ENCODE results near the gene NRG2.

Gene NRG2

DNA sequence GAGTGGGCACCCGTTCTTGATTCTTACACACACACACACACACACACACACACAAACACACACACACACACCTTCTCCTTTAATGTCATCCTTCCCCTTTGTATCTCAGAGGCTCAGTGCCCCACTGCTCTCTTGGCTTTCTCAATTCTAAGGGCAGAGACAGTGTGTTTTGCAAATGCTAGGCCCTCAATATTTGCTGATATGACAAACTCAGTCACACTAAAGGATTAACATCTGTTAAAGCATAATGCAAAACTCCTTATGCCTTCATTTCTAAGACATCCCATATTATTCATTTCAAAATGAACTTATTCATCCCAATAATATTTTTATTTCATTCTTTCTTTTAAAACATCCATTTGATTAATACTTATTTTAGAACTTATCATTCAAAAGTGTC is 8.9 kb upstream of the NRG2 start:
- Histone ChIP-seq H3K4me2 (ENCODE audit: low read depth, low read length, poor library complexity, severe bottlenecking) (no peak overlapping the region), H3K27me3 (ENCODE audit: low read length) (no peaks in the 10 kb centered on the region), H3K36me3 (ENCODE audit: low read length) (no peaks in the 10 kb centered on the region), H3K79me2 (ENCODE audit: insufficient read depth, low read length) (no peaks in the 10 kb centered on the region), H3K4me3 (ENCODE audit: insufficient read depth, low read length, poor library complexity, severe bottlenecking) (no peak overlapping the region), H3K9ac (ENCODE audit: low read length) (no peak overlapping the region), H3K9me2 (replicated peaks; ENCODE audit: insufficient read depth, low read length) (no peaks in the 10 kb centered on the region), H3K27ac (ENCODE audit: low read depth, low read length) (no peak overlapping the region), H3F3A (ENCODE audit: insufficient read depth) (no peaks in the 10 kb centered on the region), H4K20me1 (ENCODE audit: low read depth, low read length) (no peaks in the 10 kb centered on the region), H3K9me3 (ENCODE audit: insufficient read depth, low read length) (no peaks in the 10 kb centered on the region), H2AFZ (ENCODE audit: low read depth, low read length, severe bottlenecking) (no peak overlapping the region)
- TF ChIP-seq, protein P1, sequence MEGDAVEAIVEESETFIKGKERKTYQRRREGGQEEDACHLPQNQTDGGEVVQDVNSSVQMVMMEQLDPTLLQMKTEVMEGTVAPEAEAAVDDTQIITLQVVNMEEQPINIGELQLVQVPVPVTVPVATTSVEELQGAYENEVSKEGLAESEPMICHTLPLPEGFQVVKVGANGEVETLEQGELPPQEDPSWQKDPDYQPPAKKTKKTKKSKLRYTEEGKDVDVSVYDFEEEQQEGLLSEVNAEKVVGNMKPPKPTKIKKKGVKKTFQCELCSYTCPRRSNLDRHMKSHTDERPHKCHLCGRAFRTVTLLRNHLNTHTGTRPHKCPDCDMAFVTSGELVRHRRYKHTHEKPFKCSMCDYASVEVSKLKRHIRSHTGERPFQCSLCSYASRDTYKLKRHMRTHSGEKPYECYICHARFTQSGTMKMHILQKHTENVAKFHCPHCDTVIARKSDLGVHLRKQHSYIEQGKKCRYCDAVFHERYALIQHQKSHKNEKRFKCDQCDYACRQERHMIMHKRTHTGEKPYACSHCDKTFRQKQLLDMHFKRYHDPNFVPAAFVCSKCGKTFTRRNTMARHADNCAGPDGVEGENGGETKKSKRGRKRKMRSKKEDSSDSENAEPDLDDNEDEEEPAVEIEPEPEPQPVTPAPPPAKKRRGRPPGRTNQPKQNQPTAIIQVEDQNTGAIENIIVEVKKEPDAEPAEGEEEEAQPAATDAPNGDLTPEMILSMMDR (IDR thresholded peaks at IDR 0.05; ENCODE audit: insufficient read depth, low read length, poor library complexity, severe bottlenecking), result no peak
- no peak for TF ChIP-seq EZH2phosphoT487 (conservative IDR thresholded peaks at IDR 0.05; ENCODE audit: low read length)

DNA sequence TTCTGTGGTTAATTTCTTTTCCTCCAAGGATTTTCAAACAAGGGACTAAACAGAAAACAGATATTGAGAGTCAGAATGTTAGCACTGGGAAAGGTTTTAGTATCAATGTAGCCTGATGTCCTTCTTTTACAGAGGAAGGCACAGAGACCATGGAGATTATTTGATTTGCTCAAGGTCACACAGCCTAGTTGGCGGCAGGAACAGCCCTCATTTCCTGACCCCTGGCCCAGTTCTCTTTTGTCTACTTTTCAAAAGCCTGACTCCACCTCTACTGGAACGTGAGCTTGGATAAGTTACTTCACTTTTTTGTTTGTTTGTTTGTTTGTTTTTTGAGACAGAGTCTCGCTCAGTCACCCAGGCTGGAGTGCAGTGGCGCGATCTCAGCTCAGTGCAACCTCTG is 6.6 kb upstream of the NRG2 start:
- H2AFZ ChIP-seq (ENCODE audit: low read depth, low read length, severe bottlenecking), result no peak overlapping the region
- no peak overlapping the region for H3K27ac ChIP-seq (ENCODE audit: low read depth, low read length)
- no peak overlapping the region for H3K4me2 ChIP-seq (ENCODE audit: low read depth, low read length, poor library complexity, severe bottlenecking)
- H3K27me3 ChIP-seq (ENCODE audit: low read length), result no peaks in the 10 kb centered on the region
- H4K20me1 ChIP-seq (ENCODE audit: low read depth, low read length), result no peaks in the 10 kb centered on the region
- no peaks in the 10 kb centered on the region for H3K9me2 ChIP-seq (replicated peaks; ENCODE audit: insufficient read depth, low read length)
- no peaks in the 10 kb centered on the region for H3K9me3 ChIP-seq (ENCODE audit: insufficient read depth, low read length)
- no peak for TF ChIP-seq EZH2phosphoT487 (conservative IDR thresholded peaks at IDR 0.05; ENCODE audit: low read length)
- TF ChIP-seq, protein P1 (IDR thresholded peaks at IDR 0.05; ENCODE audit: insufficient read depth, low read length, poor library complexity, severe bottlenecking), result no peak
- H3K79me2 ChIP-seq (ENCODE audit: insufficient read depth, low read length), result no peaks in the 10 kb centered on the region
- H3K4me3 ChIP-seq (ENCODE audit: insufficient read depth, low read length, poor library complexity, severe bottlenecking), result no peak overlapping the region
- H3K9ac ChIP-seq (ENCODE audit: low read length), result no peak overlapping the region
- no peaks in the 10 kb centered on the region for H3F3A ChIP-seq (ENCODE audit: insufficient read depth)
- no peaks in the 10 kb centered on the region for H3K36me3 ChIP-seq (ENCODE audit: low read length)

DNA sequence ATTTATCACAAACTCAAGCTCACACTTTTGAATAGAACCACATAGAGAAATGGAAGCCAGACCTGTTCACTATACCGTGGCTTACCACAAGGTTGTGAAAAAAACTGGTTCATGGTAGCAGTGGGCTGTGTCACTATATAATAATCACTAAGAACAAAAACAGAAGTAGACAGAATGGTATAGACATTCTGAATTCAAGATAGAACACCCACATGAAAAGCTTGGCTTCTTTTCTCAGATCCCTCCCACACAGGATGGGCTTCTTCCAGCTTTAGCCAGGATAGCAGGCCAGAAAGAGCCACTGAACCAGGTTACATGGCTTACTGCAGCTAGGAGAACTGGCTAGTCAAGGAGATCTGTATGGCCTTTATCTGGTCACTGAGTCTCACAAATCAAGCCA is 6.1 kb upstream of the NRG2 start:
- no peak overlapping the region for H2AFZ ChIP-seq (ENCODE audit: low read depth, low read length, severe bottlenecking)
- H3F3A ChIP-seq (ENCODE audit: insufficient read depth), result no peaks in the 10 kb centered on the region
- no peaks in the 10 kb centered on the region for H3K79me2 ChIP-seq (ENCODE audit: insufficient read depth, low read length)
- no peak overlapping the region for H3K9ac ChIP-seq (ENCODE audit: low read length)
- H3K4me2 ChIP-seq (ENCODE audit: low read depth, low read length, poor library complexity, severe bottlenecking), result no peak overlapping the region
- H4K20me1 ChIP-seq (ENCODE audit: low read depth, low read length), result no peaks in the 10 kb centered on the region
- H3K27me3 ChIP-seq (ENCODE audit: low read length), result no peaks in the 10 kb centered on the region
- no peaks in the 10 kb centered on the region for H3K36me3 ChIP-seq (ENCODE audit: low read length)
- H3K4me3 ChIP-seq (ENCODE audit: insufficient read depth, low read length, poor library complexity, severe bottlenecking), result no peak overlapping the region
- no peaks in the 10 kb centered on the region for H3K9me2 ChIP-seq (replicated peaks; ENCODE audit: insufficient read depth, low read length)
- TF ChIP-seq, protein P1 (IDR thresholded peaks at IDR 0.05; ENCODE audit: insufficient read depth, low read length, poor library complexity, severe bottlenecking), result no peak
- no peak for TF ChIP-seq EZH2phosphoT487 (conservative IDR thresholded peaks at IDR 0.05; ENCODE audit: low read length)
- no peak overlapping the region for H3K27ac ChIP-seq (ENCODE audit: low read depth, low read length)
- no peaks in the 10 kb centered on the region for H3K9me3 ChIP-seq (ENCODE audit: insufficient read depth, low read length)
